ENCODE results near the gene HDAC4.
A peak's percentile ranks its signal among the peaks of the same experiment; 100 is the strongest.

The HDAC4 gene

GRCh38 chr2:239118264-239118663 is 282.6 kb downstream of the HDAC4 start:
- Histone ChIP-seq H3K27ac (ENCODE audit: low read depth, low read length) (no peak overlapping the region), H3K9me3 (ENCODE audit: insufficient read depth, low read depth, low read length) (peaks cover 2% of the 10 kb centered on the region), H2BK12ac (ENCODE audit: low read length) (no peak overlapping the region), H4K12ac (ENCODE audit: low read depth, low read length) (no peak overlapping the region), H3K9ac (ENCODE audit: low read length) (no peak overlapping the region), H3K14ac (ENCODE audit: low read length) (no peak overlapping the region), H2AK5ac (ENCODE audit: low read length) (no peak overlapping the region), H3K4ac (ENCODE audit: low read depth, low read length) (no peak overlapping the region), H2AFZ (ENCODE audit: insufficient read depth, low read length, poor library complexity) (no peak overlapping the region), H3K18ac (ENCODE audit: low read length) (no peak overlapping the region), H3K4me1 (ENCODE audit: control insufficient read depth in 1 of 2, insufficient read depth in 2 of 2, low read length in 2 of 2) (no peaks in the 10 kb centered on the region), H3K36me3 (ENCODE audit: control insufficient read depth in 1 of 2, insufficient read depth in 2 of 2, low read length in 2 of 2) (no peaks in the 10 kb centered on the region), H4K8ac (ENCODE audit: low read depth, low read length) (no peak overlapping the region), H3K79me2 (ENCODE audit: control insufficient read depth, insufficient read depth, low read length, poor library complexity) (no peaks in the 10 kb centered on the region), H4K91ac (ENCODE audit: low read depth, low read length) (no peak overlapping the region), H3K23ac (ENCODE audit: low read length) (no peak overlapping the region), H3K4me2 (ENCODE audit: low read length) (no peak overlapping the region), H3K79me1 (ENCODE audit: low read length) (no peaks in the 10 kb centered on the region), H2BK120ac (ENCODE audit: insufficient read depth, low read length, poor library complexity) (no peak overlapping the region), H3K4me3 (ENCODE audit: low read depth, low read length) (no peak overlapping the region), H2BK5ac (ENCODE audit: low read depth, low read length, poor library complexity) (no peak overlapping the region), H3K27me3 (ENCODE audit: insufficient read depth, low read length) (no peaks in the 10 kb centered on the region)
- WGBS (ENCODE audit: extremely low coverage, insufficient coverage, insufficient read length): no CpG with 5 or more reads among the region's 26 CpGs
- no peak for DNase-seq

DNA sequence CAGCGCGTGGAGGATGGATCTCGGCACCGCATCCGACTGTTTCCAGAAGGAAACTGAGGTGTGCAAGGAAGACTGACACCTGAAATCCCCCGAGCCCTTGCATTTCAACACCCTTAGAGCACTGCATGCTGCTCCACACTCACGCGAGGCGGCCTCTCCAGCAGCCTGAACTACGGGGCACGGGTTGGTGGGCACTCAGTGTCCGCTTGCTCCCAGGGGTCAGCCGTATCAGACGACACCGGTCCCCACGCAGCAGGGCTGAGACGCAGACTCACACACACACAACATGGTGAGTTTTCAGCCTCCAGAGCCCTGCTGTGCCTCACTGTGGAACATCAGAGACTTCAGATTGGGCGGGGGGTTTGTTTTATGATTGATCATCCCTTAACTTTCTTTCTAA is 283.0 kb downstream of the HDAC4 start:
- Histone ChIP-seq H2BK120ac (ENCODE audit: insufficient read depth, low read length, poor library complexity) (no peak overlapping the region), H3K4me1 (ENCODE audit: control insufficient read depth in 1 of 2, insufficient read depth in 2 of 2, low read length in 2 of 2) (no peaks in the 10 kb centered on the region), H4K91ac (ENCODE audit: low read depth, low read length) (no peak overlapping the region), H3K79me2 (ENCODE audit: control insufficient read depth, insufficient read depth, low read length, poor library complexity) (no peaks in the 10 kb centered on the region), H3K27ac (ENCODE audit: low read depth, low read length) (no peak overlapping the region), H2AFZ (ENCODE audit: insufficient read depth, low read length, poor library complexity) (no peak overlapping the region), H3K4me3 (ENCODE audit: low read depth, low read length) (no peak overlapping the region), H2BK12ac (ENCODE audit: low read length) (no peak overlapping the region), H2BK5ac (ENCODE audit: low read depth, low read length, poor library complexity) (no peak overlapping the region), H3K23ac (ENCODE audit: low read length) (no peak overlapping the region), H4K12ac (ENCODE audit: low read depth, low read length) (no peak overlapping the region), H3K9ac (ENCODE audit: low read length) (no peak overlapping the region), H3K79me1 (ENCODE audit: low read length) (no peaks in the 10 kb centered on the region), H3K18ac (ENCODE audit: low read length) (no peak overlapping the region), H2AK5ac (ENCODE audit: low read length) (no peak overlapping the region), H3K14ac (ENCODE audit: low read length) (no peak overlapping the region), H3K36me3 (ENCODE audit: control insufficient read depth in 1 of 2, insufficient read depth in 2 of 2, low read length in 2 of 2) (no peaks in the 10 kb centered on the region), H3K27me3 (ENCODE audit: insufficient read depth, low read length) (no peaks in the 10 kb centered on the region), H3K9me3 (ENCODE audit: insufficient read depth, low read depth, low read length) (peaks cover 2% of the 10 kb centered on the region), H4K8ac (ENCODE audit: low read depth, low read length) (no peak overlapping the region), H3K4me2 (ENCODE audit: low read length) (no peak overlapping the region), H3K4ac (ENCODE audit: low read depth, low read length) (no peak overlapping the region)
- no peak for DNase-seq
- no CpG with 5 or more reads among the region's 18 CpGs for WGBS (ENCODE audit: extremely low coverage, insufficient coverage, insufficient read length)

DNA sequence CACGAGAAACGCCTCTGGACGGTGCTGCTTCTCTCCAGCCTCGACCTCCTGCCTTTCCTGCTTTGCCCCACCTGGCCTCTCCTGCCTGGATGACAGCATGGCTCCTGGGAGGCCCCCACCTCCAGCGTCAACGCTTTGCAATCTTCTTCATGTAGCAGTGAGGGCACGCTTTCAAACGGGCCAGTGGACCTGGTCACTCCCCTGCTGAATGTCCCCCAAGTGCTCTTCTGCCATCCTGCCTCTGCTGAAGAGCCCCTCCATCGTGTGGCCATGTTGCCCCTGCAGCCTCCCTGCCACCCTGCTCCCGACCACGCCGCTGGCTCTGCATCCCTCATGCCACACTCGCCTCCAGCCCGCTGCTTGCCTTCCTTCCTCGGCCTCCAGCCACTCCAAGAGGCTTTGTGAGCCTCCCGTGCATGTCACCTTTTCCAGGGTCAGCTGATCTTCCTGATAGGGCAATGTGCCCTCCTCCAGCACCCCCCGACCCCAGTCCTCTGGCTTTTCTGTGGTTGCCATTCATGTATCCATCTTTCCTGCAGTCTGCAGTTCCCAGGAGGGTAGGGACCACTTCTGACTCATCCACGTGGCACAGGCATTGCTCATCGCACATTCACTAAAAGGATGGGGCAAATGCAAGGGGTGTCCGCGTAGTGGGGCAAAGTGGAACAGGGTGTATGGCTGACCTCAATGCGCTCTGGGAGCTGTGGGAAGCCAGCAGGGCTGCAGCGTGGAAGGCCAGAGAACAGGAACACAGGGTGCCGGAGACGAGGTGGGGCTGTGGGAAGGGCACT is 284.2 kb downstream of the HDAC4 start:
- H3K27me3 ChIP-seq (ENCODE audit: insufficient read depth, low read length): no peaks in the 10 kb centered on the region
- no peak overlapping the region for H3K23ac ChIP-seq (ENCODE audit: low read length)
- no peaks in the 10 kb centered on the region for H3K4me1 ChIP-seq (ENCODE audit: control insufficient read depth in 1 of 2, insufficient read depth in 2 of 2, low read length in 2 of 2)
- no peaks in the 10 kb centered on the region for H3K36me3 ChIP-seq (ENCODE audit: control insufficient read depth in 1 of 2, insufficient read depth in 2 of 2, low read length in 2 of 2)
- H2AK5ac ChIP-seq (ENCODE audit: low read length): no peak overlapping the region
- no peaks in the 10 kb centered on the region for H3K79me1 ChIP-seq (ENCODE audit: low read length)
- H3K9me3 ChIP-seq (ENCODE audit: insufficient read depth, low read depth, low read length): peaks cover 2% of the 10 kb centered on the region
- H3K79me2 ChIP-seq (ENCODE audit: control insufficient read depth, insufficient read depth, low read length, poor library complexity): no peaks in the 10 kb centered on the region
- no peak overlapping the region for H2BK120ac ChIP-seq (ENCODE audit: insufficient read depth, low read length, poor library complexity)
- no peak overlapping the region for H3K9ac ChIP-seq (ENCODE audit: low read length)
- peak in 1 of 2 donors; percentile 6 for DNase-seq
- H2BK5ac ChIP-seq (ENCODE audit: low read depth, low read length, poor library complexity): no peak overlapping the region
- H3K4me3 ChIP-seq (ENCODE audit: low read depth, low read length): no peak overlapping the region
- no CpG with 5 or more reads among the region's 25 CpGs for WGBS (ENCODE audit: extremely low coverage, insufficient coverage, insufficient read length)
- no peak overlapping the region for H3K4me2 ChIP-seq (ENCODE audit: low read length)
- no peak overlapping the region for H3K14ac ChIP-seq (ENCODE audit: low read length)
- no peak overlapping the region for H4K8ac ChIP-seq (ENCODE audit: low read depth, low read length)
- no peak overlapping the region for H2AFZ ChIP-seq (ENCODE audit: insufficient read depth, low read length, poor library complexity)
- no peak overlapping the region for H3K18ac ChIP-seq (ENCODE audit: low read length)
- H2BK12ac ChIP-seq (ENCODE audit: low read length): no peak overlapping the region
- no peak overlapping the region for H4K91ac ChIP-seq (ENCODE audit: low read depth, low read length)
- no peak overlapping the region for H4K12ac ChIP-seq (ENCODE audit: low read depth, low read length)
- H3K27ac ChIP-seq (ENCODE audit: low read depth, low read length): no peak overlapping the region
- no peak overlapping the region for H3K4ac ChIP-seq (ENCODE audit: low read depth, low read length)

GRCh38 chr2:239115616-239116015 is 285.2 kb downstream of the HDAC4 start:
- no peak overlapping the region for H3K18ac ChIP-seq (ENCODE audit: low read length)
- no peak overlapping the region for H3K9ac ChIP-seq (ENCODE audit: low read length)
- no peak overlapping the region for H2BK120ac ChIP-seq (ENCODE audit: insufficient read depth, low read length, poor library complexity)
- DNase-seq: no peak
- H2AK5ac ChIP-seq (ENCODE audit: low read length): no peak overlapping the region
- no peaks in the 10 kb centered on the region for H3K27me3 ChIP-seq (ENCODE audit: insufficient read depth, low read length)
- H3K4ac ChIP-seq (ENCODE audit: low read depth, low read length): no peak overlapping the region
- peaks cover 2% of the 10 kb centered on the region for H3K9me3 ChIP-seq (ENCODE audit: insufficient read depth, low read depth, low read length)
- H3K79me2 ChIP-seq (ENCODE audit: control insufficient read depth, insufficient read depth, low read length, poor library complexity): no peaks in the 10 kb centered on the region
- no peak overlapping the region for H4K91ac ChIP-seq (ENCODE audit: low read depth, low read length)
- no peaks in the 10 kb centered on the region for H3K79me1 ChIP-seq (ENCODE audit: low read length)
- no peak overlapping the region for H2BK12ac ChIP-seq (ENCODE audit: low read length)
- no peak overlapping the region for H3K4me2 ChIP-seq (ENCODE audit: low read length)
- WGBS (ENCODE audit: extremely low coverage, insufficient coverage, insufficient read length): no CpG with 5 or more reads among the region's 9 CpGs
- H3K36me3 ChIP-seq (ENCODE audit: control insufficient read depth in 1 of 2, insufficient read depth in 2 of 2, low read length in 2 of 2): peaks cover 3 to 4% of the 10 kb centered on the region in 2 experiments
- H3K23ac ChIP-seq (ENCODE audit: low read length): no peak overlapping the region
- H3K4me3 ChIP-seq (ENCODE audit: low read depth, low read length): no peak overlapping the region
- H3K27ac ChIP-seq (ENCODE audit: low read depth, low read length): no peak overlapping the region
- H2AFZ ChIP-seq (ENCODE audit: insufficient read depth, low read length, poor library complexity): no peak overlapping the region
- no peak overlapping the region for H3K14ac ChIP-seq (ENCODE audit: low read length)
- no peaks in the 10 kb centered on the region for H3K4me1 ChIP-seq (ENCODE audit: control insufficient read depth in 1 of 2, insufficient read depth in 2 of 2, low read length in 2 of 2)
- no peak overlapping the region for H2BK5ac ChIP-seq (ENCODE audit: low read depth, low read length, poor library complexity)
- no peak overlapping the region for H4K8ac ChIP-seq (ENCODE audit: low read depth, low read length)
- H4K12ac ChIP-seq (ENCODE audit: low read depth, low read length): no peak overlapping the region
